Stromal cell of bone marrow (primary cell): ENCODE data around the gene SFXN3.

ENCODE experiments used
- DNase-seq: peaks from one replicate; pipeline ENCODE4 v3.0.0-alpha.2; 2012; ENCODE audit warnings: low read depth

The SFXN3 gene

GRCh38 chr10:101075775-101076174 lies 44.7 kb downstream of the SFXN3 start:
- DNase-seq = no peak

GRCh38 chr10:101076630-101077029 lies 45.6 kb downstream of the SFXN3 start:
- no peak for DNase-seq

GRCh38 chr10:101079874-101080273 lies 48.8 kb downstream of the SFXN3 start:
- DNase-seq = no peak

- DNase-seq = no peak
Observed at GRCh38 chr10:101080933-101081931, 50.2 kb downstream of the SFXN3 start.

- DNase-seq = no peak
Observed at GRCh38 chr10:101085846-101086245, 54.8 kb downstream of the SFXN3 start.

- DNase-seq = no peak
Observed at GRCh38 chr10:101087376-101087775, 56.3 kb downstream of the SFXN3 start.

- DNase-seq = no peak
Observed at GRCh38 chr10:101087965-101088364, 56.9 kb downstream of the SFXN3 start.

GRCh38 chr10:101089520-101090299 lies 58.7 kb downstream of the SFXN3 start:
- DNase-seq = no peak

- no peak for DNase-seq
Observed at GRCh38 chr10:101090597-101090996, 59.6 kb downstream of the SFXN3 start.
